NCI-H2029 treated with DMSO at 0.1 percent for 48 hours (cell line): ENCODE measurements around the gene ZNF467.

Experiments
- DNase-seq: peaks from one replicate; lab custom pipeline; 2025; lab: John Stamatoyannopoulos, UW

The ZNF467 gene

DNA sequence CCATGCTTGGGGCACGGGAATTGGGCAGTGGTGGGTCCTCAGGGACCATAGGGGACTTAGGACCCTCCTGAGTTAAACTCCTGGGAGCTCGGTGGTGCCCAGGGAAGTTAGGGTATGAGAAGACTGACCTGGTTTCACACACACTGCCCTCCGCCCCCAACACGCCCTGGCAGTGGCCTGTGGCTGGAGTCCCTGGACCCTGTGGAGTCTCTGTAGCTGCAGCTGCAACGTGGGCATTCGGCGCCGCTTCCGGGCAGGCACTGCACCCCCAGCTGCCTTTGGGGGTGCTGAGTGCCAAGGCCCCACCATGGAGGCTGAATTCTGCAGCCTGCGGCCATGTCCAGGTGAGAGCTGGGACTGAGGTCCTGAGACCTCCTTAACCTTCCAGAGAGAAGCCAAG lies 34.9 kb upstream of the ZNF467 start:
- DNase-seq = no peak

DNA sequence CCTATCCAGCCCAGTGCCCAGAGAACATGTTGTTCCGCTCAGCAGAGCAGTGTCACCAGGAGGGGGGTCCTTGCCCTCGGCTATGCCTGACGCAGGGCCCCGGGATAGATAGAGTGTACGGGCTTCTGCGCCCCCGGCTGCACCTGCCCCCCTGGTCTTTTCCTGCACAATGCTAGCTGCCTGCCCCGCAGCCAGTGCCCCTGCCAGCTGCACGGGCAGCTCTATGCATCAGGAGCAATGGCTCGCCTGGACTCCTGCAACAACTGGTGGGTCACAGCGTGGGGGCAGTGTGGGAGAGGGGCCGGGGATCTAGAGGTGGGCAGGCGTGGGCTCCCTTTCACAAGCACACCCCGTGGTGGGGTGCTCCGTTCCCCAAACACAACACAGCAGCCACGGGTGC lies 33.3 kb upstream of the ZNF467 start:
- no peak for DNase-seq

DNA sequence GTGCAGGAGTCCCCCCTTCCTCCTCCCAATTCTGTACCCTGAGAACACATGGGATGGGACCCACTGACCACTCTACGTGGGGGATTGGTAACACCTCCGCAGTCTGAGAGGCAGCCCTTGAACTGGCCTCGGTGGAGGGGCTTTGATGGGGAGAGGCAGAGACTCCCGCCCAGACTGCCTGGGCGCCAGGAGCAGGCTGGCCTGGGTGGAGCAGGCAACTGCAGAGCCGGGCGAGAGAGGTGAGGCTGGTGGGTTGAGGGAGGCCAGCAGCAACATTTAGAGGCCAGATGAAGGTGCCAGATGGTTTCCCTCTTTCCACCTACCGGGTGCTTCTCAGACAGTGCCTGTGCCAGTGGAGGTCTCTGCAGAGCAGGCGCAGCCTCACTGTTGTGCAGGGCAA lies 30.7 kb upstream of the ZNF467 start:
- no peak for DNase-seq

DNA sequence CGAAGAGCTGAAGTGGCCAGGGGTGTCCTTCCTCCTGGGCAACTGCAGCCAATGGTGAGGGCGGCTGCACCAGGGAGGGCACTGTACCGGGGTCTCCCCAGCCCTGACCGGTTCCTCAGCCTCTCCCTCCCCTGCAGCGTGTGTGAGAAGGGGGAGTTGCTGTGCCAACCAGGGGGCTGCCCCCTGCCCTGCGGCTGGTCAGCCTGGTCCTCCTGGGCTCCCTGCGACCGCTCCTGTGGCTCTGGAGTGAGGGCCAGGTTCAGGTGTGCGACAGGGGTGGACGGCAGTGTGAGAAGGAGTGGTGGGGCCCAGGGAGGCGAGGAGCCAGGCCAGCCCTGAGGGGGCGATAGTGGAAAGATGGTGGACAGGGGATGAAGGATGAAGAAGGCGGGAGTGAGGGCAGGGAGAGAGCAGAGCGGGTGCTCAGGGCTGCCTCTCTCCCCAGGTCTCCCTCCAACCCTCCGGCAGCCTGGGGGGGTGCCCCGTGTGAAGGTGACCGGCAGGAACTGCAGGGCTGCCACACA lies 30.2 kb upstream of the ZNF467 start:
- DNase-seq = no peak

DNA sequence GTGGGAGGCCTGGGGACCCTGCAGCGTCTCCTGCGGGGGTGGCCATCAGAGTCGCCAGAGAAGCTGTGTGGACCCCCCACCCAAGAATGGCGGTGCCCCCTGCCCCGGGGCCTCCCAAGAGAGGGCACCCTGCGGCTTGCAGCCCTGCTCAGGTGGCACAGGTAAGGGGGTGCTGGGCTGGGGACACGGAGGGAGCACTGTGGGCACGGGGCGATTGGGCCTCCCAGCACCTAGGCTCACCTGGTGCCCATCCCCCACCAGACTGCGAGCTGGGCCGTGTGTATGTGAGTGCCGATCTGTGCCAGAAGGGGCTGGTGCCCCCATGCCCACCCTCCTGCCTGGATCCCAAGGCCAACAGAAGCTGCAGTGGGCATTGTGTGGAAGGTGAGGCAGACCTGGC lies 29.6 kb upstream of the ZNF467 start:
- no peak for DNase-seq

DNA sequence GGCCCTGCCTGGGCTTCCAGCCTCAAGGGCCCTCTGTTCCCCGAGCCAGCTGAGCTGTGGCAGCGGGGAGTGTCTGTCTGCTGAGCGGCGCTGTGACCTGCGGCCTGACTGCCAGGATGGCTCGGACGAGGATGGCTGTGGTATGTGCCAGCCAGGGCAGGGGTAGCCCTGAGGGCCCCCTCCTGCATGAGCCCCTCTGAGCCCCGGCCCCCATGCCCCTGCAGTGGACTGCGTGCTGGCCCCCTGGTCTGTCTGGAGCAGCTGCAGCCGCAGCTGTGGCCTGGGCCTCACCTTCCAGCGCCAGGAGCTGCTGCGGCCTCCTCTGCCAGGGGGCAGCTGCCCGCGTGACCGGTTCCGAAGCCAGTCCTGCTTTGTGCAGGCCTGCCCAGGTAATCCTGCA lies 28.4 kb upstream of the ZNF467 start:
- DNase-seq = no peak

DNA sequence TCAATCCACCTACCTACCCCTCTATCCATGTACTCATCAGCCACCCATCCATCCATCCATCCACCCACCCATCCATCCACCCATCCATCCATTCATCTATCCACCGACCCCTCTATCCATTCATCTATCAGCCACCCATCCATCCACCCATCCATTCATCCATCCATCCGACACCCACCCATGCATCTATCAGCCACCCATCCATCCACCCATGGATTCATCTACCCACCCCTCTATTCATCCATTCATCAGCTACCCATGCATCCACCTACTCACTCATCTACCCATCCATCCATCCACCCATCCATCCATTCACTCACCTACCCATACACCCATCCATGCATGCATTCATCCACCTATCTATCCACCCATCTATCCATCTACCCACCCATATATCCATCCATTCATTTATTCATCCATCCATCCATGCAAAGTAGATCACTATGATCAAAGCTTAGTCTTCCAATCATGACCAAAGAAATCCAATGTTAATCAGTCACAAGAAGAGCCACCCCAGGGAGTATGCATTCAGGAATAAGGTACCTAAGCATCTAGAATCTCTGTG lies 27.7 kb upstream of the ZNF467 start:
- no peak for DNase-seq

DNA sequence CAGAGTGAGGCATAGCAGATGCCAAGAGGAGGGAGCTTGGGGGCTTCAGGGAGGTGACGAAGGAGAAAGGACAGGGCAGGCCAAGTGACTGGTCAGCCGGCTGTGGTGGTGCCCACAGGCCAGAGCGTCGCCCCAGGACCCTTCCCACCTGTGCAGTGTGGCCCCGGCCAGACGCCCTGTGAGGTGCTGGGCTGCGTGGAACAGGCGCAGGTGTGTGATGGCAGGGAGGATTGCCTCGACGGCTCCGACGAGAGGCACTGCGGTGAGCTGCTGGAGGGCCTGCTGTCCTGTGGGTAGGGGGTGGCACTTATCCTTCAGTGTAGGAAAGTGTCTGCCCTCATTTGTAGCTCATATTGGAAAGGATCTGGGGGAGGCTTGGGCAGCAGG lies 26.8 kb upstream of the ZNF467 start:
- no peak for DNase-seq

DNA sequence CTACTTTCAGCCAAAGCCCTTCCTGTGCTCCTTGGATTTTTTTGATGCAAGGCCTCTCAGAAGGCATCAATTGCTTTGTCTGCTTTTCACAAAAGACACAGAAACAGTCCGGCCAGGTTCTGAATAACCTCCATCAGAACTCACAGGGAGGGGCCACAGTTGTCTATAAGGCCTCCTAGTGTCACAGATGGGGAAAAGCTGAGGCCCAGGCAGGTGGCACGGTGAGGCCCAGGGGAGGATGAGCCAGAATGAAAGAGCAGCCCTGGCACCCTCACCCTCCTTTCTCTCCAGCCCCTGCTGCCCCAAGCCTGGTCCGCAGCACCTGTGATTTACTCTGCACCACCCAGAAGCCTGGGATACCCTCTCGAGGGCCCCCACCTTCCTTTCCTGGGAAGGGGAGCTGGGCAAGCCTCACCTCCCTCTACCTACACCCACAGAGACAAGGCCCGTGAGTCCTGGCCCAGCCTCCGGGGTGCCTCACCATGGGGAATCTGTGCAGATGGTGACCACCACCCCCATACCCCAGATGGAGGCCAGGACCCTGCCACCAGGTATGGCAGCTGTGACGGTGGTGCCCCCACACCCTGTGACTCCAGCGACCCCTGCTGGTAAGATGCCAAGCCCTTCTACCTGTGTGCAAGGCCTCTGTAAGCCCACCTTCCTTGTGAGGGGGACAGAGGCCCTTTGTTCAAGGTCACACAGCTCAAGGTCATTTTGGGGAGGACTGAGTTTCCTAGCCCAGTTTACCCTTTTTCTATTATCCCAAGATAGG lies 26.2 kb upstream of the ZNF467 start:
- no peak for DNase-seq

DNA sequence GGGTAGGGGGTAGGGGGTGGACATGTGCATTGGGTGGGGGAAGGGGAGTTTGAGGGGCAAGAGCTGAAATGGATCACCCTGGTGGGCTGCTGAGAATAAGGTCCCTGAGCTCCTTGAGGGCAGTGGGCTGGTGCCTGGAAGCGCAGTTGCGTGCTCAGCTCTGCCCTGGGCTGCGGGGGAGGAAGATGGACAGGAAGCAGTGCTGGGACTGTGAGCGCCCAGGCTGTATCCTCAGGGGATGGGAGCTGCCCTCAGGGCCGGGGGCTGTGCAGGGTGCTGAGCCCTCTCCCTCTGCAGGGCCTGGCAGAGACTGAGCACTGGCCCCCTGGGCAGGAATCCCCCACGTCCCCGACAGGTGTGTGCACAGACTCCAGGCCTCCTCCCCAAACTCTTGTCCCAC lies 24.4 kb upstream of the ZNF467 start:
- no peak for DNase-seq

DNA sequence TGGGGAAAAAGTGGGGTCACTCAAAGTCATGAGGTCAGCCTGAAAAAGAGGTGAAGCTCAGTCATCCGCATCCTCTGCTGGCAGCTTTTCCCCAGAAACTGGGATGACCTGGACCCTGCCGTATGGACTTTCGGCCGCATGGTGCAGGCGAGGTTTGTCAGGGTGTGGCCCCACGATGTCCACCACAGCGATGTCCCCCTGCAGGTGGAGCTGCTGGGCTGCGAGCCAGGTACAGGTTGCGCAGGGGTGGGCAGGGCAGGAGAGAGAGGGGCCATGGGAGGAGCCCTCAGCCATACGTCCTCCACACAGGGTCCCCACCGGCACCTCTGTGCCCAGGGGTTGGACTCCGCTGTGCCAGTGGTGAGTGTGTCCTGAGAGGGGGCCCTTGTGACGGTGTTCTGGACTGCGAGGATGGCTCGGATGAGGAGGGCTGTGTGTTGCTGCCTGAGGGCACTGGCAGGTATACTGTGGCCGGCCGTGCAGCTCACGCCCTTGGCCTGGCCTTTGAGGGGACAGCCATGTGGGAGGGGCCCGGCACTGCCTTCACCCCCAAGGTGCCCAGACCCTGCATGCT lies 23.0 kb upstream of the ZNF467 start:
- DNase-seq = no peak

DNA sequence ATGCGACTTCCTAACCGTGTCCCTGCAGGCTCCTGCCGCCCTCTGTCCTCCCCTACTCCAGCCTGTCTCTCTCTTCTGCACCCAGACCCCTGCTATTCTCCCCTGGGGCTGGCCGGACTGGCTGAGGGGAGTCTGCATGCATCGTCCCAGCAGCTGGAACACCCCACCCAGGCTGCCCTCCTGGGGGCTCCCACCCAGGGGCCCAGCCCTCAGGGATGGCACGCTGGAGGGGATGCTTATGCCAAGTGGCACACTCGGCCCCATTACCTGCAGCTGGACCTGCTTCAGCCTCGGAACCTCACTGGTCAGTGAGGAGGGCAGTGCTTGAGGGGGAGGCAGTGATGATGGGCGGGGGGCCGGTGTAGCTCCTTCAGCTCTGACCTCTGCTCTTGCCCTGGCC lies 21.7 kb upstream of the ZNF467 start:
- DNase-seq = no peak

DNA sequence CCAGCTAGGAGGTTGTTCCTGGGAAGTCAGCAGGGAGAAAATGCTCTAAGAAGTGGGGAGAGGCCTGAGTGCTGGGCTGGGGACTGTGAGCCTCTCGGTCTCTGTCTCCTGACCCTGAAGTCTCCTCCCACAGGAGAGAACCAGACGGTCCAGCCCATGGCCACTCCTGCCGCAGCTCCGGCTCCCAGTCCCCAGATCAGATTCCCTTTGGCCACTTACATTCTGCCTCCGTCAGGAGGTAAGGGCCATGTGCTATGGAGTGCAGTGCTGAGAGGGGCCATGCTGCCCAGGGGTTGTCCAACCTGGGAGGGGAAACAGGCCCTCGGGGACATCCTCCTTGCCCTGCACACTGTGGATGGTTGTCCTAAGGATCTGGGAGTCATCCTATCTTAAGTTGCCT lies 21.3 kb upstream of the ZNF467 start:
- DNase-seq = no peak

DNA sequence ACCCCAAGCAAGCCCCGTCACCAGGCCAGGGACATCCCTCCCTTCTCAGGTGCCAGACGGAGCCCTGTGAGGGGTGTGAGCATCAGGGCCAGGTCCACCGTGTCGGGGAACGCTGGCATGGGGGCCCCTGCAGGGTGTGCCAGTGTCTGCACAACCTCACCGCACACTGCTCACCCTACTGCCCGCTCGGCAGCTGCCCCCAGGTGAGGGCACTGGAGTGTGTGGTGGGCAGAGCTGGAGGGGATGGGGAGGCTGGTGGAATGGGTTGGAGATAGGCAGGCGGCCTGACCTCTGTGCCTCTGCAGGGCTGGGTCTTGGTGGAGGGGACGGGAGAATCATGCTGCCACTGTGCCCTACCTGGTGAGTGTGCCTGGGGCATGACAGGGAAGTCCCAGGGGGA lies 19.9 kb upstream of the ZNF467 start:
- no peak for DNase-seq

DNA sequence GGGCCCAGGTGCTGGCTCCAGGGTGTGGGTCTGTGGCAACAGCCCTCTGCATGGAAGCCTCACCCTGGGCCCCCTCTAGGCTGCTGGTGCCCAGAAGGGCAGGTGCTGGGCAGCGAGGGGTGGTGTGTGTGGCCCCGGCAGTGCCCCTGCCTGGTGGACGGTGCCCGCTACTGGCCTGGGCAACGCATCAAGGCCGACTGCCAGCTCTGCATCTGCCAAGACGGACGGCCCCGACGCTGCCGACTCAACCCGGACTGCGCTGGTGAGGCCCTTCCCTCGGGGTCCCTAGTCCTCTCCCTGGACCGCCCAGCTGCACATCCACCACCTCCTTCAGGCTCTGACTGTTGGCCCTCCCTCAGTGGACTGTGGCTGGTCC lies 18.8 kb upstream of the ZNF467 start:
- no peak for DNase-seq

DNA sequence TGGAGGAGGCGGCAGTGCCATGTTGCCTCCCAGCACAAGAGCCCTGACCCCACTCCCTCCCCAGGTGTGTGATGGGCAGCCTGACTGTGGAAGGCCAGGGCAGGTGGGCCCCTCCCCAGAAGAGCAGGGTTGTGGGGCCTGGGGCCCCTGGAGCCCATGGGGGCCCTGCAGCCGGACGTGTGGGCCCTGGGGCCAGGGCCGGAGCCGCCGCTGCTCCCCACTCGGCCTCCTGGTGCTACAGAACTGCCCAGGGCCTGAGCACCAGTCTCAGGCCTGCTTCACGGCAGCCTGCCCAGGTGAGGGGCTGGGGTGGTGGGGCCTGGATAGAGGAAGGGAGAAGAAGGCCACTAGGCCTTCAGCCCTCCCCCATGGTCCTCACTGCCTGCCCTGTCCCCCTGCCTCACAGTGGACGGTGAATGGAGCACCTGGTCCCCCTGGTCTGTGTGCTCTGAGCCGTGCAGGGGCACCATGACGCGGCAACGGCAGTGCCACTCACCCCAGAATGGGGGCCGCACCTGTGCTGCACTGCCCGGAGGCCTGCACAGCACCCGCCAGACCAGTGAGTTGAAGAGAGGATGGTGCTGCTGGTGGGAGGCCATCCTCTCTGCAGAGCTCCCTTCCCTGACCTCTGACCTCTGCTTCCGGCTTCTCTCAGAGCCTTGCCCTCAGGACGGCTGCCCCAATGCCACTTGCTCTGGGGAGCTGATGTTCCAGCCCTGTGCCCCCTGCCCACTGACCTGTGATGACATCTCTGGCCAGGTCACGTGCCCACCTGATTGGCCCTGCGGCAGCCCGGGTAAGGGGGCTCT lies 18.2 kb upstream of the ZNF467 start:
- no peak for DNase-seq

DNA sequence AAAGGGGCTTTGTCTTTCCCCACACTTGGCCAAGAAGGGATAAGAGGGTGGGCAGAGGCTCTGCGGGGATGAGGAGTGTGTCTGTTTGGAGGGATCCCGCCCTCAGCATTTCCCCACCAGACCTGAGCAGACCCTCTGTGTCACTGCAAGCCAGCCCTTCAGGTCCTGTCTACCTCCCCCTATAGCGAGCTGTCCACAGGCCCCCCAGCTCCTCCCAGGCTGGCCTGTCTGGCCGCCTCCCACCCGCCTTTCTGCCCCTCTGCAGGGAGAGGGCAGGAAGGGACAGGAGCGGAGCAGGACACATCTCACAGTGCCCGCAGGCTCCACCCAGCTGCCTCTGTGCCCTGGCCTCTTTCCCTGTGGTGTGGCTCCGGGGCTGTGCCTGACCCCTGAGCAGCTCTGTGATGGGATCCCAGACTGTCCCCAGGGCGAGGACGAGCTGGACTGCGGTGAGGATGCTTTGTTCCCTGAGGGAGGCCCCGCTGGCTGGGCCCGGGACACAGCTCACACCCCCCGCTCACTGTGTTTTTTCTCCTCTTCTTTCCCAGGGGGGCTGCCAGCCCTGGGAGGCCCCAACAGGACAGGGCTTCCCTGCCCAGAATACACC lies 17.5 kb upstream of the ZNF467 start:
- no peak for DNase-seq

DNA sequence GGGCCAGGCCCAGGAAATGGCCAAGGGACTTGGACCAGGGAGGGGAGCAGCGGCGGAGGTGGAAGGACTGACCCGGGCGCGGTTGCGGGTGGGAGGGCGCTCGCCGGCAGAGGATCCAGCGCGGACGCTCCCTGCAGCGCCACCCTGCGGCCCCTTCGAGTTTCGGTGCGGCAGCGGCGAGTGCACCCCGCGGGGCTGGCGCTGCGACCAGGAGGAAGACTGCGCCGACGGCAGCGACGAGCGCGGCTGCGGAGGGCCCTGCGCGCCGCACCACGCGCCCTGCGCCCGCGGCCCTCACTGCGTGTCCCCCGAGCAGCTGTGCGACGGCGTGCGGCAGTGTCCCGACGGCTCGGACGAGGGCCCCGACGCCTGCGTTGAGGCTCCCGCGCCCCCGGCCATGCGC lies 16.8 kb upstream of the ZNF467 start:
- no peak for DNase-seq

DNA sequence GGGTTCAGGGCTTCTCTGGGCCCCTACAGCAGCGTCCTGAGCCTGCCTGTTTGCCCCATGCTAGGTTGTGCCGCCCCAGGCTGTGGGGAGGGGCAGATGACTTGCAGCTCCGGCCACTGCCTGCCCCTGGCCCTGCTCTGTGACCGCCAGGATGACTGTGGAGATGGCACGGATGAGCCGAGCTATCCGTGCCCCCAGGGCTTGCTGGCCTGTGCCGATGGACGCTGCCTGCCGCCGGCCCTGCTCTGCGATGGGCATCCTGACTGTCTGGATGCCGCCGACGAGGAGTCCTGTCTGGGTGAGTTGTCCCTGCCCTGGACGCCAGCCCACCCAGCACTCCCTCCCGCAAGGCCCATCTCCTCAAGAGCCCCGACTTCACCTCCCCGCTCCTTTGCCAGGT lies 15.7 kb upstream of the ZNF467 start:
- no peak for DNase-seq

DNA sequence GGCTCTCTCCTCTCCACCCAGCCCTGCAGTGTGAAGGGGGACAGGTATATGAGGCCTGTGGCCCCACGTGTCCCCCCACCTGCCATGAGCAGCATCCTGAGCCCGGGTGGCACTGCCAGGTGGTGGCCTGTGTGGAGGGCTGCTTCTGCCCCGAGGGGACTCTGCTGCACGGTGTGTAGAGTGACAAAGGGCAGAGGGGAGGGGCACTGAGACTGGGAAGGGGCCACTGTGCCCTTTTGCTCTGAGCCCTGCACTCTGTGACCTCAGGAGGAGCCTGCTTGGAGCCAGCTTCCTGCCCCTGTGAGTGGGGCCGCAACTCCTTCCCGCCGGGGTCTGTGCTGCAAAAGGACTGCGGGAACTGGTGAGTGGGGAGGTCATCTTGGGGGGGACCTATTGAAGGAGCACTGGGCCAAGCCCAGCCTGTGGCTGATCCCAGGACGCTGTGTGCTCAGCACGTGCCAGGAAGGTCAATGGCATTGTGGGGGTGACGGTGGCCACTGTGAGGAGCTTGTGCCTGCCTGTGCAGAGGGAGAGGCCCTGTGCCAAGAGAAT lies 15.0 kb upstream of the ZNF467 start:
- no peak for DNase-seq

DNA sequence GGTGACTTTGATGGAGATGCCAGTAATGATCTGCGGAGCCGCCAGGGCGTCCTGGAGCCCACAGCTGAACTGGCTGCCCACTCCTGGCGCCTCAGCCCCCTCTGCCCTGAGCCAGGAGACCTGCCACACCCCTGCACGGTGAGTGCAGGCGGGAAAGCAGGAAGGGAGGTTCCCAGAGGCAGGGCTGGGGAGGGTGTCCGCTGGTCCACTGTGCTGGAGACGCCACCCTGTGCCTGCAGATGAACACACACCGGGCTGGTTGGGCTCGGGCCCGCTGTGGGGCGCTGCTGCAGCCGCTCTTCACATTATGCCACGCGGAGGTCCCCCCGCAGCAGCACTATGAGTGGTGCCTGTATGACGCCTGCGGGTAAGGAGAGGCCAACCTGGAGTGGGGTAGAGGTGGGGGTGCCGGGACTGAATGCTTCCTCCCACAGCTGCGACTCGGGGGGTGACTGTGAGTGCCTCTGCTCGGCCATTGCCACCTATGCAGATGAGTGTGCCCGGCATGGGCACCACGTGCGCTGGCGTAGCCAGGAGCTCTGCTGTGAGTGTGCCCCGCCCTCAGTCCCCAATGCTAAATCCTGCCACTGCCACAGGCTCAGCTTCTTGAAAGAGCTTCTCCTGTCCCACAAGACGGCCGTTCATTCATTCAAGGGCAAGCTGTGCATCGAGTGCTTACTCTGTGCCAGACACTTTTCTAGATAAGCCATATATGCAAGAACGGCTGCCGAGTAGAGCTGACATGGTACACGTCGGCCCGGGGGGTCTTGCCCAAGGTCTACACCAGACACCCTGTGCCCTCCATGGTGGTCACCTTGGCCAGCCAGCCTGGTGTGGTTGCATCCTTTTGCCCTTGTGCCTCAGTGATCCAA lies 14.3 kb upstream of the ZNF467 start:
- DNase-seq = no peak
